GM18511 (cell line): ENCODE measurements around the gene LRRC55.

Experiments
- ATAC-seq: cut with Tn5 transposase; IDR thresholded peaks from one replicate; pipeline ENCODE4 v1.9.1; 2021; ENCODE audit warnings: mild to moderate bottlenecking, moderate library complexity; ENCODE audit not compliant: unreplicated experiment

LRRC55 gene

DNA sequence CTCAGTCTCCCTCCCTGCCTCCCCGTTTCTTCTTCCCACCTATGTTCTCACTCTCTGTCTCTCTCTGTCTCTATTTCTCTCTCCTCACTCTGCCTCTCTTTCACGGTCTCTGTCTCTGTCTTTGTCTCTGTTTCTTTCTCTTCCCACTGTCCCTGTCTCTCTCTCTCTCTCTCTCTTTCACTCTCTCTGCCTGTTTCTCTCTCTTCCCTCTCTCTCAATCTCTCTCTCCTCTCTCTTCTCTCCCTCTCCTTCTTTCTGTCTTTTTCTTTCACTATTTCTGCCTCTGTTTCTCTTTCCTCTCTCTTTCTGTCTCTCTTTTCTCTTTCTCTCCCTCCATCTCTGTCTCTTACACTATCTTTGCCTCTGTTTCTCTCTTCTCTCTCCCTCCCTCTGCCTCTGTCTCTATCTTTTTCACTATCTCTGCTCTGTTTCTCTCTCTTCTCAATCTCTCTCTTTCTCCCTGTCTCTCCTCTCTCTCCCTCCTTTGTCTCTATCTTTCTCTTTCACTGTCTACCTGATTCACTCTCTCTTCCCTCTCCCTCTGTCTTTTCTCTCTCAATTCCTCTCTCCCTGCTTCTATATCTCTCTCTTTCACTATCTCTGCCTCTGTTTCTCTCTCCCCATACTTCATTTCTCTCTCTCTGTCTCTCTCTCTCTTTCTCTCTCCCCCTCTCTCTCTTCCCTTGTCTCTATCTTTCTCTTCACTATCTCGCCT, 49.9 kb downstream of the LRRC55 start:
- ATAC-seq, result no peak

DNA sequence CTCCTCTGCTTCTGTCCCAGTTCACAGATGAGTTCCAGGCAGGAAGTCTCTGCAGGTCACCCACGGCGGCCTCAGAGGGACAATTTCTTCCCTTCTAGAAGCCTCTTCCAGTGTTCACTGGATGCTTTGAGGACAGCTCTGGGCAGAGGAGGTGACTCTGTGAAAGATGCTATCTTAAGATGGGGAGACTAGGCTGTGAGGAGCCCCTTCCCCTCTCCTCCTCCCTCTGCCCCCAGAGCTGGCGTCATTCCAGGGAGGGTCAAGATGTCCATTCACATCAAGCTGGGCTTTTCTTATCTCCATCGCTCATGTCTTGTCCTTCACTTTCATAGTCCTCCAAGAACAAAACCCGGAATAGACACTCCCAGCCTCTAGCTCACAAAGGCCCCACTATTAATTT, 51.9 kb downstream of the LRRC55 start:
- ATAC-seq, result no peak

DNA sequence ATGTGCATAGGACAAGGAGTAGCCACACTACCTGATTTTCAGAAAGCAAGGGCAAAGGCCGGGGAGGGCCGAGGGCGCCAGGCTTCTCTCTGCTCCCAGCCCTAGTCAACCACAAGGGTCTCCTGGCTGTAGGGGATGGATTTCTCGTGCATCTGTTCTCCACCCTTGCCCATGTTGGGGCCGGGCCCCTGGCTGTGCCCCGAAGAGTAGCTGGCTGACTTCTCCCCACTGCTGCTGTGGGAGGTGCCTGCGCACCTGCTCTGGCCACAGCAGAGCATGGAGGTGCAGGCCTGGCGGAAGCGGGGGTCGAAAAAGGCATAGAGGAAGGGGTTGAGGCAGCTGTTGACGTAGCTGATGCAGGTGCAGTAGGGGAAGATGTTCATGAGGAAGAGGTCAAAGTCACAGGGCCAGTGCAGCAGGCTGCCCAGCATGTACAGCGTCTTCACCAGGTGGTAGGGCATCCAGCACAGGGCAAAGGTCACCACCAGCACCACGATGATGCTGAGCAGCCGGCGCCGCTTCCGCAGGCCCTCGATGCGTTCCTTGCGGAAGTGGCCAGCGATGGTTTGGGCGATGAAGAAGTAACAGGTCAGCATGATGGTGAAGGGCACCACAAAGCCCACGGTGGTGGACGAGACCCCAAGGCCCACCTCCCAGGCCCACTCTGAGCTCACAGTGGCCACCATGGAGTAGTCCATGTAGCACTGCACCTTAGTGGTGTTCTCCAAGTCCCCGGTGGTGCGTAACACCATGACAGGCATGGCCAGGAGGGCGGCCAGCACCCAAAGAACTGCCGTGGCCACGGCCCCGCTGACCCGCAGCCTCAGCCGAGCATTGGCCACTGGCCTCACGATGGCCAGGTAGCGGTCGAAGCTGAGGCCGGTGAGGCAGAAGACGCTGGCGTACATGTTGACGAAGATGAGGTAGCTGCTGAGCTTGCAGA, 54.3 kb downstream of the LRRC55 start:
- ATAC-seq, result no peak

- ATAC-seq, result no peak
These were observed 55.5 kb downstream of the LRRC55 start, which contains the start of gene APLNR for GRCh38 chr11:57237204-57237681. APLNR (minus strand) TSS chr11:57237250; CDS start chr11:57237004, 246 bp downstream.

DNA sequence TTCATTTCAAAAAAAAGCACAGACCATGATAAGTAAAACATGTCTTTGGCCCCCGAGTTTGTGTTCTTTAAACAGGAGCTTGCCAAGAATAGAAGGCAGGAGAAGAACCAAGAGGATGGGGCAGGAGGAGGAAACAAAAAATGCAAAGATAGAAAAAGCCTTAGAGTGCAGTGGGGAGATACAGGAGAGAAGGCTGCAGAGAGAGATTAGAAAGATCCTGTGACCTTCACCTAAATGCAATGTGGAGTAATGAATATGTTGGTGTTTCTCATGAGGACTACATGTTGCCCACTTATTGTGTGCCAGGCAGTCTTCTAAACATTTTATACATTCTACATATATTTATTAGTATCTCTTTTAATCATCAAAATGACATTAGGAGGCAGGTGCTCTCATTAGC, 57.6 kb downstream of the LRRC55 start:
- no peak for ATAC-seq

DNA sequence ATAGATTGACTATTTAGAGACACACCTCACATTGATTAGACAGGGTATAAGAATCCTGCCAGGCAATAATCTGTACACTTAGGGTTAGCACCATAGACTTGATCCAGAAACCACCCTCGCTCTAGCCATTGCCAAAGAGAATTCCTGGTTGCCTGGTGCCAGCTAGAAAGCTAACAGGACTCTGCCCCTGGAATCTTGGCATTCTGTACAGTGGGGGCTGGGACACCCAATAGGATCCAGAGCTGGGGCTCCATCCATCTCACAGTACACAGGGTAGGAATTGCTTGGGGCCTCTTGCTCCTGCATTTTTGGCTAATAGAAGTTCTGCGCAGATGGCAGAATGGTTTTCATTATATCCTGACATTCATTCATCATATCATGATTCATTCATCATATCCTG, 58.3 kb downstream of the LRRC55 start:
- ATAC-seq, result no peak

DNA sequence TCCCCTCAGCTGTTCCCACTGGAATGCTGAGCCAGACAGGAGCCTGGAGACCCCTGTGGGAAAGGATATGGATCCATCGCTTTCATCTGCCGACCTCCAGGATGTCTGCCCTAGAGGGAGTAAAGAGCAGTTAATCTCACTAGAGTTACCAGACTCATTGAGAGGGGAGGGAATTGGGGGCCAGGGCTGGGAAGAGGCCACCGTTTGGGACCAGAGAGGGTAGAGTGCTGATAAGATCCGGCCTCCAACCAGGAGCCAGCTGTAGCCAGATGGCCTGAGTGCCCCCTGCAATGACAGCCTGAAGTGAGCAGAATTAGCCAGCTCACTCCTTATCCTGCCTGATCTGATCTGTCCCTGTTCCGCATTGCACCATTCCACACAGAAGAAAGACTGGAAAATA, 59.0 kb downstream of the LRRC55 start:
- no peak for ATAC-seq
